Measurements from ENCODE around the gene CCDC107.

GRCh38 chr9:35679766-35680330, 21.8 kb downstream of the CCDC107 start:
- TF ChIP-seq CTCF (IDR thresholded peaks at IDR 0.05; ENCODE audit: low read depth, low read length, missing input control) = no peak
- no peak for TF ChIP-seq SP1 (IDR thresholded peaks at IDR 0.05)
- no peak for TF ChIP-seq TAF1 (conservative IDR thresholded peaks at IDR 0.05)
- TF ChIP-seq ATF3 (IDR thresholded peaks at IDR 0.05) = no peak
- TF ChIP-seq RXRA (IDR thresholded peaks at IDR 0.05) = no peak
- no peak for TF ChIP-seq RAD21 (IDR thresholded peaks at IDR 0.05)
- TF ChIP-seq YY1 (IDR thresholded peaks at IDR 0.05) = no peak
- no peak for TF ChIP-seq GABPA (IDR thresholded peaks at IDR 0.05 in 1 of 2, conservative IDR thresholded peaks at IDR 0.05 in 1 of 2)
- no peak for TF ChIP-seq JUND (IDR thresholded peaks at IDR 0.05)
- no peak for TF ChIP-seq MAX (IDR thresholded peaks at IDR 0.05)
- TF ChIP-seq REST (IDR thresholded peaks at IDR 0.05) = no peak
